Kidney (tissue), 14 donors: Measurements from ENCODE around the gene RNF112. TPM values are rescaled to one million over a fixed set of nuclear protein-coding genes. Genes with fewer than 3 reads are reported as not detected.
"Not testable (repeated sequence)": the region's sequence is repeated elsewhere in the genome, so short reads cannot be mapped to it uniquely, and the experiment has no call there.

ENCODE experiments used
- DNase-seq, 5 donors: peaks; one replicate each; pipeline ENCODE4 v3.0.0-alpha.2; 2013 to 2020
- FAIRE-seq: peaks from 2 replicates; lab custom pipeline; 2012; peaks lifted over from hg19 to GRCh38; lab: Jason Lieb, UNC
- H3K27ac ChIP-seq, 2 donors: one replicate each; pipeline ENCODE4 v1.7.0; 2013; ENCODE audit warnings: low read depth in 2 of 2, low read length in 2 of 2, inconsistent platforms in 1 of 2
- H3K27me3 ChIP-seq: one replicate; pipeline ENCODE4 v1.7.1; 2013; ENCODE audit warnings: low read length, inconsistent platforms; ENCODE audit not compliant: control insufficient read depth, insufficient read depth
- H3K36me3 ChIP-seq, 3 donors: one replicate each; pipeline versions ENCODE4 v1.7.0 to v1.7.1; 2013; ENCODE audit warnings: low read length in 3 of 3, control low read depth in 1 of 3, inconsistent platforms in 1 of 3; ENCODE audit not compliant: insufficient read depth in 3 of 3, control insufficient read depth in 2 of 3
- H3K4me1 ChIP-seq, 3 donors: one replicate each; pipeline versions ENCODE4 v1.7.0 to v1.7.1; 2013; ENCODE audit warnings: low read length in 3 of 3, inconsistent platforms in 1 of 3, low read depth in 1 of 3; ENCODE audit not compliant: control insufficient read depth in 2 of 3, insufficient read depth in 2 of 3
- H3K4me3 ChIP-seq, 3 donors: one replicate each; pipeline versions ENCODE4 v1.7.0 to v1.8.1; 2013; ENCODE audit warnings: low read length in 3 of 3, control low read depth in 1 of 3, inconsistent platforms in 1 of 3
- H3K9ac ChIP-seq, 3 donors: one replicate each; pipeline versions ENCODE4 v1.7.0 to v1.7.1; 2013; ENCODE audit warnings: low read length in 3 of 3, control low read depth in 1 of 3, inconsistent platforms in 1 of 3
- H3K9me3 ChIP-seq, 3 donors: one replicate each; pipeline versions ENCODE4 v1.7.0 to v1.7.1; 2013; ENCODE audit warnings: low read length in 3 of 3, control low read depth in 1 of 3, inconsistent platforms in 1 of 3; ENCODE audit not compliant: control insufficient read depth in 2 of 3, insufficient read depth in 1 of 3
- intact Hi-C: fragments of 100-400 bp; cut with DNase I; formaldehyde crosslinking; loops from one replicate; pipeline ENCODE4 v1.11.1; 2022
- polyA plus RNA-seq: library from polyadenylated mRNA; stranded (reverse); fragments of 350-450 nt; fragmentation: Illumina TruSeq; extraction: RNeasy Lipid Tissue Mini Kit (QIAGEN cat#74804); gene quantifications from one replicate; pipeline ENCODE4 v1.2.3, GENCODE V29; 2014; ENCODE audit warnings: low read depth, low replicate concordance; ENCODE audit not compliant: insufficient read depth
- total RNA-seq: library from RNA; stranded (reverse); fragmentation: NEBNext Ultra II Directional; extraction: Animal tissue kit (Norgen Biotek cat#: 25700); gene quantifications from one replicate; pipeline ENCODE4 v1.2.1, GENCODE V29; 2021
- TF ChIP-seq, protein P1 (sequence below): IDR thresholded peaks from 3 replicates; pipeline ENCODE4 v1.5.1; 2012; ENCODE audit warnings: mild to moderate bottlenecking, moderate library complexity, borderline replicate concordance; ENCODE audit not compliant: insufficient read depth; ENCODE audit errors: extremely low read depth
- donor health status: control.
- donor health status: control.
- donor health status: control.
- donor health status: control.
- donor health status: control.
- donor health status: DM: yes; HTN: yes; CAD: no.
- donor health status: Normal renal cell carcinoma (clear cell type).

The RNF112 gene
- total and polyA plus RNA-seq, 2 donors from 2014 or later = 0.99 to 7.3 TPM

DNA sequence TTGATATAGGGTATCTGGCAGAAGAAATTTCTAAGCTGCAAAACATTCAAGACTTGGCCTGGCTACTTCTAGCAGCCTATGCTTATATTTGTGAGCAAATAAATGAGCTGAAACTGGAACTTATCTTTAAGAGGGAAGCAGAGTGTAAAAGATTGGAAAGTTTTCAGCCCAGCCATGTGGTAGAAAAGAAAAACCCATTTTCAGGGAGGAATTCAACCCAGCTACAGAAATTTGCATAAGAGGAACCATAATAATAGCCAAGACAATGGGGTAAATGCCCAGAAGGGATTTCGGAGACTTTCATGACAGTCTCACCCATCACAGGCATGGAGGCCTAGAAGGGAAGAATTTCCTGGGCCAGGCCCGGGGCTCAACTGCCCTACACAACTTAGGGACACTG is 31.7 kb downstream of the RNF112 start:
- intact Hi-C loops = loop anchor here (10.0 kb wide), 1 partner anchor 78 kb away; the partner anchor contains the start of gene B9D1
- Histone ChIP-seq H3K4me3 (no peak overlapping the region), H3K27ac (no peak overlapping the region), H3K36me3 (no peaks in the 10 kb centered on the region), H3K4me1 (peaks cover 0 to 6% (median 3%) of the 10 kb centered on the region in 3 donors), H3K27me3 (no peaks in the 10 kb centered on the region), H3K9me3 (no peaks in the 10 kb centered on the region), H3K9ac (no peak overlapping the region)
- TF ChIP-seq, protein P1, sequence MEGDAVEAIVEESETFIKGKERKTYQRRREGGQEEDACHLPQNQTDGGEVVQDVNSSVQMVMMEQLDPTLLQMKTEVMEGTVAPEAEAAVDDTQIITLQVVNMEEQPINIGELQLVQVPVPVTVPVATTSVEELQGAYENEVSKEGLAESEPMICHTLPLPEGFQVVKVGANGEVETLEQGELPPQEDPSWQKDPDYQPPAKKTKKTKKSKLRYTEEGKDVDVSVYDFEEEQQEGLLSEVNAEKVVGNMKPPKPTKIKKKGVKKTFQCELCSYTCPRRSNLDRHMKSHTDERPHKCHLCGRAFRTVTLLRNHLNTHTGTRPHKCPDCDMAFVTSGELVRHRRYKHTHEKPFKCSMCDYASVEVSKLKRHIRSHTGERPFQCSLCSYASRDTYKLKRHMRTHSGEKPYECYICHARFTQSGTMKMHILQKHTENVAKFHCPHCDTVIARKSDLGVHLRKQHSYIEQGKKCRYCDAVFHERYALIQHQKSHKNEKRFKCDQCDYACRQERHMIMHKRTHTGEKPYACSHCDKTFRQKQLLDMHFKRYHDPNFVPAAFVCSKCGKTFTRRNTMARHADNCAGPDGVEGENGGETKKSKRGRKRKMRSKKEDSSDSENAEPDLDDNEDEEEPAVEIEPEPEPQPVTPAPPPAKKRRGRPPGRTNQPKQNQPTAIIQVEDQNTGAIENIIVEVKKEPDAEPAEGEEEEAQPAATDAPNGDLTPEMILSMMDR = no peak
- DNase-seq = no peak
- FAIRE-seq = no peak

DNA sequence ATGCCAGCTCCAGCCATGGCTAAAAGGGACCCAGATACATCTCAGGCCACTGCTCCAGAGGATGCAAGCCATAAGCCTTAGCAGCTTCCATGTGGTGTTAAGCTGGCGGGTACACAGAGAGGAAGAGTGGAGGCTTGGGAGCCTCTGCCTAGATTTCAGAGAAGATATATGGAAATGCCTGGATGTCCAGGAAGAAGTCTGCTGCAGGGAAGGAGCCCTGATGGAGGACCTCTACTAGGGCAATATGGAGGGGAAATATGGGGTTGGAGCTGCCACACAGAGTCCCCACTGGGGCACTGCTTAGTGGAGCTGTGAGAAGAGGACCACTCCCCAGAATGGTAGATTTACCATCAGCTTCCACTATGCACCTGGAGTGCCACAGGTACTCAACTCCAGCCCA is 32.1 kb downstream of the RNF112 start:
- H3K36me3 ChIP-seq = no peaks in the 10 kb centered on the region
- peaks cover 0 to 7% (median 5%) of the 10 kb centered on the region in 3 donors for H3K4me1 ChIP-seq
- no peak overlapping the region for H3K4me3 ChIP-seq
- no peak for FAIRE-seq
- no peak overlapping the region for H3K9ac ChIP-seq
- no peaks in the 10 kb centered on the region for H3K9me3 ChIP-seq
- TF ChIP-seq, protein P1 = no peak
- H3K27ac ChIP-seq = no peak overlapping the region
- DNase-seq = no peak
- intact Hi-C loops = loop anchor here (10.0 kb wide), 1 partner anchor 78 kb away; the partner anchor contains the start of gene B9D1
- no peaks in the 10 kb centered on the region for H3K27me3 ChIP-seq

- intact Hi-C loops = loop anchor here (10.0 kb wide), 1 partner anchor 80 kb away; the partner anchor contains the start of gene B9D1
- Histone ChIP-seq H3K27ac (no peak overlapping the region), H3K27me3 (no peaks in the 10 kb centered on the region), H3K9me3 (no peaks in the 10 kb centered on the region), H3K9ac (no peak overlapping the region), H3K36me3 (no peaks in the 10 kb centered on the region), H3K4me1 (peaks cover 4 to 15% (median 12%) of the 10 kb centered on the region in 3 donors), H3K4me3 (no peak overlapping the region)
- TF ChIP-seq, protein P1 = no peak
- FAIRE-seq = no peak
- no peak for DNase-seq
Observed at GRCh38 chr17:19445105-19445504, 34.1 kb downstream of the RNF112 start.

- H3K9me3 ChIP-seq, H3K4me3 ChIP-seq, H3K9ac ChIP-seq, FAIRE-seq, H3K36me3 ChIP-seq, DNase-seq, H3K27me3 ChIP-seq, H3K27ac ChIP-seq: not testable (repeated sequence)
- H3K4me1 ChIP-seq = peaks cover 4 to 15% (median 12%) of the 10 kb centered on the region in 3 donors
- intact Hi-C loops = loop anchor here (10.0 kb wide), 1 partner anchor 82 kb away; the partner anchor contains the start of gene B9D1
Observed at GRCh38 chr17:19446577-19446976, 35.5 kb downstream of the RNF112 start.
